GM23338 (cell line): ENCODE results near the gene CFAP74.

Experiments used
- CREB1 ChIP-seq: fragments of 250-450 bp; sonication (Bioruptor Pico); IDR thresholded peaks from 2 replicates; pipeline ENCODE4 v1.5.0; 2020; ENCODE audit warnings: low read depth, mild to moderate bottlenecking, moderate library complexity
- EZH2 ChIP-seq: fragments of 200-600 bp; sonication (generic); IDR thresholded peaks from one replicate; pipeline ENCODE4 v1.8.0; 2017; ENCODE audit warnings: antibody characterized with exemption, mild to moderate bottlenecking, low read depth; ENCODE audit not compliant: unreplicated experiment
- EZH2phosphoT487 ChIP-seq: fragments of 200-600 bp; sonication (generic); IDR thresholded peaks from one replicate; pipeline ENCODE4 v1.8.1; 2018; ENCODE audit warnings: antibody characterized with exemption; ENCODE audit not compliant: unreplicated experiment
- JUNB ChIP-seq: IDR thresholded peaks from one replicate; pipeline ENCODE4 v1.6.1; 2016; ENCODE audit warnings: antibody characterized with exemption; ENCODE audit not compliant: unreplicated experiment
- POLR2AphosphoS5 ChIP-seq: IDR thresholded peaks from 2 replicates; pipeline ENCODE4 v1.6.1; 2016; ENCODE audit warnings: antibody characterized with exemption, low read depth
- ZNF331 ChIP-seq: fragments of 250-450 bp; sonication (Bioruptor Pico); IDR thresholded peaks from 2 replicates; pipeline ENCODE4 v1.5.0; 2020; ENCODE audit warnings: low read depth, mild to moderate bottlenecking, moderate library complexity
- TF ChIP-seq, protein P1 (sequence below), 2 experiments: fragments of 200-600 bp in 1 of 2; sonication (generic) in 1 of 2; conservative IDR thresholded peaks; 2 replicates each; pipeline versions ENCODE4 v1.5.1 to v1.6.1; 2016 to 2017; ENCODE audit warnings: antibody characterized with exemption in 2 of 2, low read depth in 2 of 2, mild to moderate bottlenecking in 2 of 2, moderate library complexity in 1 of 2
- TF ChIP-seq, protein P2 (sequence below): IDR thresholded peaks from 2 replicates; pipeline ENCODE4 v1.6.1; 2016; ENCODE audit warnings: antibody characterized with exemption
- TF ChIP-seq, protein P3 (sequence below): IDR thresholded peaks from one replicate; pipeline ENCODE4 v1.6.1; 2018; ENCODE audit warnings: antibody characterized with exemption; ENCODE audit not compliant: unreplicated experiment
- TF ChIP-seq, protein P4 (sequence below): fragments of 250-450 bp; sonication (Bioruptor Pico); IDR thresholded peaks from 2 replicates; pipeline ENCODE4 v1.5.0; 2020; ENCODE audit warnings: mild to moderate bottlenecking, moderate library complexity

DNA sequence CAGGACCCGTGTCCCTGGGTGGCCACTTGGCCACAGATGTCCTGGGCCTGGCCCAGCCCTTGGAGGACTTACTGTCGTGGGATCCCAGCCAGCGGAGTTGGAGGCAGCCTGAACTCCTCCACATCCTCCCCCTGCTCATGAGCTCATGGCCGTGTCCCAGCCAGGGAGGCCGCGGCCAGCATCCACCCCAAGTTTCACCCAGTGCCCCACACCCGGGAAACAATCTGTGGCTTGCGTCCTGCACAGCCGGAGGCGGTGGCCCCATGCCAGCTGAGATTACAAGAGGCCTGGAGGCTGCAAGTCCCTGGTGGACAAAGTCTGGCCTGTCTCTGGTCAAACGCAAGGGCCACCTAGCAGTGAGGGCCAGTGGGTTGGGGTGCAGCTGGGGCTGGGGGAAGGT, 57.0 kb downstream of the CFAP74 start:
- TF ChIP-seq, protein P1, sequence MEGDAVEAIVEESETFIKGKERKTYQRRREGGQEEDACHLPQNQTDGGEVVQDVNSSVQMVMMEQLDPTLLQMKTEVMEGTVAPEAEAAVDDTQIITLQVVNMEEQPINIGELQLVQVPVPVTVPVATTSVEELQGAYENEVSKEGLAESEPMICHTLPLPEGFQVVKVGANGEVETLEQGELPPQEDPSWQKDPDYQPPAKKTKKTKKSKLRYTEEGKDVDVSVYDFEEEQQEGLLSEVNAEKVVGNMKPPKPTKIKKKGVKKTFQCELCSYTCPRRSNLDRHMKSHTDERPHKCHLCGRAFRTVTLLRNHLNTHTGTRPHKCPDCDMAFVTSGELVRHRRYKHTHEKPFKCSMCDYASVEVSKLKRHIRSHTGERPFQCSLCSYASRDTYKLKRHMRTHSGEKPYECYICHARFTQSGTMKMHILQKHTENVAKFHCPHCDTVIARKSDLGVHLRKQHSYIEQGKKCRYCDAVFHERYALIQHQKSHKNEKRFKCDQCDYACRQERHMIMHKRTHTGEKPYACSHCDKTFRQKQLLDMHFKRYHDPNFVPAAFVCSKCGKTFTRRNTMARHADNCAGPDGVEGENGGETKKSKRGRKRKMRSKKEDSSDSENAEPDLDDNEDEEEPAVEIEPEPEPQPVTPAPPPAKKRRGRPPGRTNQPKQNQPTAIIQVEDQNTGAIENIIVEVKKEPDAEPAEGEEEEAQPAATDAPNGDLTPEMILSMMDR (conservative IDR thresholded peaks at IDR 0.05; ENCODE audit: low read depth in 2 of 2) = no peak
- TF ChIP-seq JUNB (no peak), POLR2AphosphoS5 (no peak), EZH2 (no peak), CREB1 (CRISPR knock-in tag) (no peak), EZH2phosphoT487 (no peak), ZNF331 (CRISPR knock-in tag) (no peak)
- TF ChIP-seq, protein P2, sequence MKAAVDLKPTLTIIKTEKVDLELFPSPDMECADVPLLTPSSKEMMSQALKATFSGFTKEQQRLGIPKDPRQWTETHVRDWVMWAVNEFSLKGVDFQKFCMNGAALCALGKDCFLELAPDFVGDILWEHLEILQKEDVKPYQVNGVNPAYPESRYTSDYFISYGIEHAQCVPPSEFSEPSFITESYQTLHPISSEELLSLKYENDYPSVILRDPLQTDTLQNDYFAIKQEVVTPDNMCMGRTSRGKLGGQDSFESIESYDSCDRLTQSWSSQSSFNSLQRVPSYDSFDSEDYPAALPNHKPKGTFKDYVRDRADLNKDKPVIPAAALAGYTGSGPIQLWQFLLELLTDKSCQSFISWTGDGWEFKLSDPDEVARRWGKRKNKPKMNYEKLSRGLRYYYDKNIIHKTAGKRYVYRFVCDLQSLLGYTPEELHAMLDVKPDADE = no peak
- TF ChIP-seq, protein P3, sequence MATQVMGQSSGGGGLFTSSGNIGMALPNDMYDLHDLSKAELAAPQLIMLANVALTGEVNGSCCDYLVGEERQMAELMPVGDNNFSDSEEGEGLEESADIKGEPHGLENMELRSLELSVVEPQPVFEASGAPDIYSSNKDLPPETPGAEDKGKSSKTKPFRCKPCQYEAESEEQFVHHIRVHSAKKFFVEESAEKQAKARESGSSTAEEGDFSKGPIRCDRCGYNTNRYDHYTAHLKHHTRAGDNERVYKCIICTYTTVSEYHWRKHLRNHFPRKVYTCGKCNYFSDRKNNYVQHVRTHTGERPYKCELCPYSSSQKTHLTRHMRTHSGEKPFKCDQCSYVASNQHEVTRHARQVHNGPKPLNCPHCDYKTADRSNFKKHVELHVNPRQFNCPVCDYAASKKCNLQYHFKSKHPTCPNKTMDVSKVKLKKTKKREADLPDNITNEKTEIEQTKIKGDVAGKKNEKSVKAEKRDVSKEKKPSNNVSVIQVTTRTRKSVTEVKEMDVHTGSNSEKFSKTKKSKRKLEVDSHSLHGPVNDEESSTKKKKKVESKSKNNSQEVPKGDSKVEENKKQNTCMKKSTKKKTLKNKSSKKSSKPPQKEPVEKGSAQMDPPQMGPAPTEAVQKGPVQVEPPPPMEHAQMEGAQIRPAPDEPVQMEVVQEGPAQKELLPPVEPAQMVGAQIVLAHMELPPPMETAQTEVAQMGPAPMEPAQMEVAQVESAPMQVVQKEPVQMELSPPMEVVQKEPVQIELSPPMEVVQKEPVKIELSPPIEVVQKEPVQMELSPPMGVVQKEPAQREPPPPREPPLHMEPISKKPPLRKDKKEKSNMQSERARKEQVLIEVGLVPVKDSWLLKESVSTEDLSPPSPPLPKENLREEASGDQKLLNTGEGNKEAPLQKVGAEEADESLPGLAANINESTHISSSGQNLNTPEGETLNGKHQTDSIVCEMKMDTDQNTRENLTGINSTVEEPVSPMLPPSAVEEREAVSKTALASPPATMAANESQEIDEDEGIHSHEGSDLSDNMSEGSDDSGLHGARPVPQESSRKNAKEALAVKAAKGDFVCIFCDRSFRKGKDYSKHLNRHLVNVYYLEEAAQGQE = no peak
- TF ChIP-seq, protein P4, sequence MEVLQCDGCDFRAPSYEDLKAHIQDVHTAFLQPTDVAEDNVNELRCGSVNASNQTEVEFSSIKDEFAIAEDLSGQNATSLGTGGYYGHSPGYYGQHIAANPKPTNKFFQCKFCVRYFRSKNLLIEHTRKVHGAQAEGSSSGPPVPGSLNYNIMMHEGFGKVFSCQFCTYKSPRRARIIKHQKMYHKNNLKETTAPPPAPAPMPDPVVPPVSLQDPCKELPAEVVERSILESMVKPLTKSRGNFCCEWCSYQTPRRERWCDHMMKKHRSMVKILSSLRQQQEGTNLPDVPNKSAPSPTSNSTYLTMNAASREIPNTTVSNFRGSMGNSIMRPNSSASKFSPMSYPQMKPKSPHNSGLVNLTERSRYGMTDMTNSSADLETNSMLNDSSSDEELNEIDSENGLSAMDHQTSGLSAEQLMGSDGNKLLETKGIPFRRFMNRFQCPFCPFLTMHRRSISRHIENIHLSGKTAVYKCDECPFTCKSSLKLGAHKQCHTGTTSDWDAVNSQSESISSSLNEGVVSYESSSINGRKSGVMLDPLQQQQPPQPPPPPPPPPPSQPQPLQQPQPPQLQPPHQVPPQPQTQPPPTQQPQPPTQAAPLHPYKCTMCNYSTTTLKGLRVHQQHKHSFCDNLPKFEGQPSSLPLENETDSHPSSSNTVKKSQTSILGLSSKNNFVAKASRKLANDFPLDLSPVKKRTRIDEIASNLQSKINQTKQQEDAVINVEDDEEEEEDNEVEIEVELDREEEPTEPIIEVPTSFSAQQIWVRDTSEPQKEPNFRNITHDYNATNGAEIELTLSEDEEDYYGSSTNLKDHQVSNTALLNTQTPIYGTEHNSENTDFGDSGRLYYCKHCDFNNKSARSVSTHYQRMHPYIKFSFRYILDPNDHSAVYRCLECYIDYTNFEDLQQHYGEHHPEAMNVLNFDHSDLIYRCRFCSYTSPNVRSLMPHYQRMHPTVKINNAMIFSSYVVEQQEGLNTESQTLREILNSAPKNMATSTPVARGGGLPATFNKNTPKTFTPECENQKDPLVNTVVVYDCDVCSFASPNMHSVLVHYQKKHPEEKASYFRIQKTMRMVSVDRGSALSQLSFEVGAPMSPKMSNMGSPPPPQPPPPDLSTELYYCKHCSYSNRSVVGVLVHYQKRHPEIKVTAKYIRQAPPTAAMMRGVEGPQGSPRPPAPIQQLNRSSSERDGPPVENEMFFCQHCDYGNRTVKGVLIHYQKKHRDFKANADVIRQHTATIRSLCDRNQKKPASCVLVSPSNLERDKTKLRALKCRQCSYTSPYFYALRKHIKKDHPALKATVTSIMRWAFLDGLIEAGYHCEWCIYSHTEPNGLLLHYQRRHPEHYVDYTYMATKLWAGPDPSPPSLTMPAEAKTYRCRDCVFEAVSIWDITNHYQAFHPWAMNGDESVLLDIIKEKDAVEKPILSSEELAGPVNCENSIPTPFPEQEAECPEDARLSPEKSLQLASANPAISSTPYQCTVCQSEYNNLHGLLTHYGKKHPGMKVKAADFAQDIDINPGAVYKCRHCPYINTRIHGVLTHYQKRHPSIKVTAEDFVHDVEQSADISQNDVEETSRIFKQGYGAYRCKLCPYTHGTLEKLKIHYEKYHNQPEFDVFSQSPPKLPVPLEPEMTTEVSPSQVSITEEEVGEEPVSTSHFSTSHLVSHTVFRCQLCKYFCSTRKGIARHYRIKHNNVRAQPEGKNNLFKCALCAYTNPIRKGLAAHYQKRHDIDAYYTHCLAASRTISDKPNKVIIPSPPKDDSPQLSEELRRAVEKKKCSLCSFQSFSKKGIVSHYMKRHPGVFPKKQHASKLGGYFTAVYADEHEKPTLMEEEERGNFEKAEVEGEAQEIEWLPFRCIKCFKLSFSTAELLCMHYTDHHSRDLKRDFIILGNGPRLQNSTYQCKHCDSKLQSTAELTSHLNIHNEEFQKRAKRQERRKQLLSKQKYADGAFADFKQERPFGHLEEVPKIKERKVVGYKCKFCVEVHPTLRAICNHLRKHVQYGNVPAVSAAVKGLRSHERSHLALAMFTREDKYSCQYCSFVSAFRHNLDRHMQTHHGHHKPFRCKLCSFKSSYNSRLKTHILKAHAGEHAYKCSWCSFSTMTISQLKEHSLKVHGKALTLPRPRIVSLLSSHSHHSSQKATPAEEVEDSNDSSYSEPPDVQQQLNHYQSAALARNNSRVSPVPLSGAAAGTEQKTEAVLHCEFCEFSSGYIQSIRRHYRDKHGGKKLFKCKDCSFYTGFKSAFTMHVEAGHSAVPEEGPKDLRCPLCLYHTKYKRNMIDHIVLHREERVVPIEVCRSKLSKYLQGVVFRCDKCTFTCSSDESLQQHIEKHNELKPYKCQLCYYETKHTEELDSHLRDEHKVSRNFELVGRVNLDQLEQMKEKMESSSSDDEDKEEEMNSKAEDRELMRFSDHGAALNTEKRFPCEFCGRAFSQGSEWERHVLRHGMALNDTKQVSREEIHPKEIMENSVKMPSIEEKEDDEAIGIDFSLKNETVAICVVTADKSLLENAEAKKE (CRISPR knock-in tag) = no peak
